Hippocampal formation (tissue), 2 donors: ENCODE measurements around the gene STARD7.
A peak's percentile ranks its signal among the peaks of the same experiment; 100 is the strongest.
"Not testable (repeated sequence)": the region's sequence is repeated elsewhere in the genome, so short reads cannot be mapped to it uniquely, and the experiment has no call there.

Source experiments
- DNase-seq, 2 donors: peaks; one replicate each; lab custom pipeline; 2025; lab: John Stamatoyannopoulos, UW

The STARD7 gene

DNA sequence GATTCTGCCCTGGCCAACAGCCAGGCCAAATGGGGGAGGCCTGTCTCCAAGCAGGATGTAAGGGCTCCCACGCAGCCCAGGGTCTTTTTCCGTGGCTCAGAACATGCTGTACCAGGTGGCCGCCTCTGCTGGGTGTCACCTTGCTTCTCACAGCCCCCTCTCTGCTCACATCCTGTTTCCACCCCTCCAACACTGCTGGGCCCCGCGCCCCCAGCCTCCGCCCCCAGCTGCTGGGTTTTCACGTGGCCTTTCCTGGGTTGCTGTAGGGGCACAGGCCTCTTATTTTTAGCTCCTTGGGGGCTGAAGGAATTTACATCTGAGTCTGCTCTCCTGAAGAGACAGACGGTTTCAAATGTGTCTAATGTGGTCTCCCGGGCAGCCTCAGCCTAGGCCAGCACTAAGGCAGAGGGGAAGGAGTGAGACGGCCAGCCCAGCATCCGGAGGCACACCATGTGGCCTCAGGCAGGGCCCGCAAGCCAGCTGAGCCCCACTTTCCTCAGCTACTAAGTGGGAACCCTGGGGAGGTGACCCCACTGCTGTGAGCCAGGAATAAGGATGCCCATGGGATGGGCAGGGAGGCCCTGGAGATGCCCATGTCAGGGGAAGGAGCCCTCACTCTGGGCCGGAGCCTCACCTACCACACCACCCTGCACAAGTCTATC, 44.7 kb downstream of the STARD7 start:
- DNase-seq = peak in 1 of 2 donors; percentile 50

DNA sequence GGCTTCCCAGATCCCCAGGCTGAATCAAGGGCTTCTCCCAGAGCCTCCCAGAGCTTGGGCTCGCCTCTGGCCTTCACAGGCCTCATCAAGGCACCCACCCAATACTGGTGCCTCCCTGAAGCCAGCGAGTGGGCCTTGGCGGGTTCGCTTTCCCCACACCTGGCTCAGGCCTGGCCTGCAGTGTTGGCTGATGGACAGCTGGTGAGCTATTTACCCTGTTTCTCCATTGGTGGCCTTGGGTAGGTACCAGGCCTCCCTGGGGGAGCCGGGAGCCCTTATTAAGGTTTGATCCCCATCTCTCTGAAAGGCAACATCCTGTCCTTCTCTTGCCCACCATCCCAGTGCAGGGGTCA, 45.2 kb downstream of the STARD7 start:
- DNase-seq = no peak

- DNase-seq = no peak
These were observed 46.7 kb downstream of the STARD7 start for GRCh38 chr2:96161898-96162297.

DNA sequence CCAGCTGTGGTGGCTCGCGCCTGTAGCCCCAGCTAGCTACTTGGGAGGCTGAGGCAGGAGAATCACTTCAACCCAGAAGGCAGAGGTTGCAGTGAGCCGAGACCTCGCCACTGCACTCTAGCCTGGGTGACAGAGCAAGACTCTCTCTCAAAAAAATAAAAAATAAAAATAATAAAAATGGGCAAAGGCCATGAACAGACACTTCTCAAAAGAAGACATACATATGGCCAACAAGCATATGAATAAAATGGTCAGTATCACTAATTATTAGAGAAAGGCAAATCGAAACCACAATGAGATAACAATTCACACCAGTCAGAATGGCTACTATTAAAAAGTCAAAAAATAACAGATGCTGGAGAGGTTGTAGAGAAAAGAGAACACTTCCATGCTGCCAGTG, 48.3 kb downstream of the STARD7 start:
- DNase-seq = not testable (repeated sequence)

DNA sequence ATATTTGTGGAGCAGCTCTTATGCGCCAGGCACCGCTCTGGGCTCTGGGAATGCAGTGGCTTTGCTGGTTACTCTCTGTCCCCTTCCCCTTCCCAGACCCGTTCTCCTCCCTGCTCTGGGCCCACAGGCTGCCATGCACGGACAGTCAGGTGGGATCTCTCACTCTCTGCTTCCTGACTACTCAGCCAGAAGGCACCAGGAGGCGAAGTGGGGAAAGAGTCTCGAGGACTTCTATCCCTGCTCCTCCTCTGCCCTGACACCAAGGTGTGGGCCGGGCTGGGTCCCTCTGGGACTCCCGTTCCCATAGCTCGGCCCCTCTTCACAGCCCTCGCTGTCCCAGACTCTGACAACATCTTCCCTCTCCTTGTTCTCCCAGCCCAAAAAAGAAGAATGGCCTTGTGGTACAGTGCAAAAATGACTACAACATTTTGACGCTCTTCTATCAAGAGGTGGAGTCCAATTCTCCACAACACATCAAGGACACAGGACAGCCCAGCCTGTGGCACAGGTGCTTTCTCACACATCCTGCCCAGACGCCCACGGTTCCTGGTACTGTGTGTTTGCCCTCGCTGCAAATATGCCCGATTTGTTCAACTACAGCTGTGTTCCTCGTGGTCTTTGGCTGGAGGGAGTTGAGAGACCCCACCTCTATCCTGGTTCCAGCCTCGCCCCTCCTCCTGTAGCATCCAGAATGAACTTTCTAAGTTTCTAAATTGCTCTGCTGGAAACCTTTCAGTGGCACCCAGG, 49.4 kb downstream of the STARD7 start:
- no peak for DNase-seq

- DNase-seq = no peak
These were observed 50.1 kb downstream of the STARD7 start for GRCh38 chr2:96158554-96158940.

DNA sequence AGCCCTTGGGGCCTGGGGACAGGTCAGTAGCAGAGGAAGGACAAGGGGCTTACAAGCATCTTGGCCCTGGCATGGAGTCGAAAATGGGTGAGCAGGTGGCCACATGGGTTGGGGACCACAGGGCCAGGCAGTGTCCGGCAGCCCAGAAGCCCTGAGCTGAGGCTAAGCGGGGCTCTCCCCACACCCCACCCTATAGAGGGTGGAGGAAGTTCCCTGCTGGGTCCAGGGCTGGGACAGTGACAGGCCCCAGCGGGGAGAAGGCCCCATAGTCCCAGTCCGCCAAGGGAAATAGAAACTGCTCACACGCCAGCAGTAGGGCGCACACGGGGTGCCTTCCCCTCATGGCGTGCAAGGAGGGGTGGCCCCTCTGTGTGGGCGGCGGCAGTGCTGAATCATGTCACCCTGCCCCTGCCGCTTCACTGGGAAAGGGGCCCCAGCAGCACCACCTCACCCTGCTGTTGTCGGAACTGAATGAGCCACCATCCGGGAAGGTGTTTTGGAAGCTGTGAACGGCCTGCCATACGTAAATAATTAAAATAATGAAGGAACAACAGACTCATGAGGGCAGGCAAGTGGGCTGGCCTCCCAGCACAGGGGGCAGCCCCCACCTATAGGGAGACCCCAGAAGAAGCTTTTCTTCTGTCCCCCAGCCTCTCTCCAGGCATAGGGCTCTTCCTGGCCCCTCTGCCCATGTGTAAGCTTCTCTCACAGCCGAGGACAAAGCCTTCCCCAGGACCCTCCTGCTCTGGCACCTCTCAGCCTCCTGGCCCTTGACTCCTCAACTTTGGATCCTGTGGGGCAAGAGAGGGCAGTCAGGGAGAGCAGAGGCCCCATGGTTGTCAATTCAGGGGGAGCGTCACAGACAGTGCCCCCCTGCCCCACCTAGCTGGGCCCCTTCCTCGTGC, 50.7 kb downstream of the STARD7 start:
- DNase-seq = no peak

GRCh38 chr2:96156926-96157648, 51.5 kb downstream of the STARD7 start:
- DNase-seq = no peak

GRCh38 chr2:96156011-96156820, 52.4 kb downstream of the STARD7 start:
- DNase-seq = no peak

DNA sequence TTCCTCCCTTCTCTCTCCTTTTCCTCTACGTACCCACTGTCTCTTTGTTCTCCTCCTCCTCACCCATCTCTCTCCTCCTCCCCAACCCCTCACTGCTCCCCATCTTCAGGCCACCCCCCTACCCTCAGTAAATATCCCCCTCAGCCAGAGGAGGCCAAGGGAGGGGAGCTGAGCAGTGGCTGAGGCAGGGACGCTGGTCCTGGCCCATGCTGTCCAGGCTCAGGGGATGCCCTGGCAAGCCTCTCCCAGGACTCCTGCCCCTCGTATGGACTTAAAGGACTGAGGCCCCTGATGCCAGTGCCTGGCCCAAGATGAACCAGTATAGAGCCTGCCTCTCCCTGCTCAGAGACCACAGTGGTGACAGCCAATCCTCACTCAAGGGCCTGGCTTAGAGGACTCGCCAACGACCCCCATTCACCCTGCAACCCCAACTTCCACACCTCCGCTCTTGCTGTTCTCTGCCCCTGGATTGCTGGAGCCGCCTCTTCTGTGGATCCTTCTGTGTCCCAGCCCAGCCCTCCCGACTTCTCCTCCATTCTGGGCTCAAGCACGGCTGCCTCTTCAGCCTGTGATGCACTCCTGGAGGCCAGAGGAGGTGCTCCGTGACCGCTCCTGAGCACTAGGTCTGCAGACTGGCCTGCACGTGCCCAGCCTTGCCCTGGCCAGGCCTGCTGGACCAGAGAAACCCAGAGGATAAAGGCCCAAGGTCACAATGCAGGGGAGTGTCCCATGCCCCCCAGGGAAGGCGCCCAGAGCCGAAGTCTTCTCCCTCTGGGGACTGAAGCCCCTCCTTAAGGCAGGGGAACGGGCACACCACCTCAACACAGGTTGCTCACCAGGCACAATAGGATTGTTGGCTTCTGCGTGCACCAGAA, 53.9 kb downstream of the STARD7 start:
- no peak for DNase-seq

- no peak for DNase-seq
These were observed 54.6 kb downstream of the STARD7 start for GRCh38 chr2:96153991-96154431.

DNA sequence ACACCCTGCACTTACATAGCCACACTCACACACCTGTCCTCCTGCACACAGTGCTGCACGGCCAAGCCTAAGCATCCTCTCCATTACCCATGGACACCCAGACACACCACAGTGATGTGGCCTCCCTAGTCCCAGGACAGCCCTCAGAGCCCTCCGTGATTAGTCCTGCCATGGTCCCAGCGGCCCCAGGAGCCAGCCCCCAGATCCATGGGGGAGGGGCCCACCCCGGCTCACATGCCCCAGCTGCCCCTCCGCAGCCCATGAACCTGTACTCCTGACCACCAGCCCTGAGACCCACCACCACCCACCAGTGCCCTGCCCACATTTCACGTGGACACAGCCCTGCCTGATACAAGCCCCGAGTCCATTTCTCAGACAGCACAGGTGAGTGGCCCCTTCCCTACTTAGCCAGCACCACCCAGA, 55.3 kb downstream of the STARD7 start:
- DNase-seq = no peak

DNA sequence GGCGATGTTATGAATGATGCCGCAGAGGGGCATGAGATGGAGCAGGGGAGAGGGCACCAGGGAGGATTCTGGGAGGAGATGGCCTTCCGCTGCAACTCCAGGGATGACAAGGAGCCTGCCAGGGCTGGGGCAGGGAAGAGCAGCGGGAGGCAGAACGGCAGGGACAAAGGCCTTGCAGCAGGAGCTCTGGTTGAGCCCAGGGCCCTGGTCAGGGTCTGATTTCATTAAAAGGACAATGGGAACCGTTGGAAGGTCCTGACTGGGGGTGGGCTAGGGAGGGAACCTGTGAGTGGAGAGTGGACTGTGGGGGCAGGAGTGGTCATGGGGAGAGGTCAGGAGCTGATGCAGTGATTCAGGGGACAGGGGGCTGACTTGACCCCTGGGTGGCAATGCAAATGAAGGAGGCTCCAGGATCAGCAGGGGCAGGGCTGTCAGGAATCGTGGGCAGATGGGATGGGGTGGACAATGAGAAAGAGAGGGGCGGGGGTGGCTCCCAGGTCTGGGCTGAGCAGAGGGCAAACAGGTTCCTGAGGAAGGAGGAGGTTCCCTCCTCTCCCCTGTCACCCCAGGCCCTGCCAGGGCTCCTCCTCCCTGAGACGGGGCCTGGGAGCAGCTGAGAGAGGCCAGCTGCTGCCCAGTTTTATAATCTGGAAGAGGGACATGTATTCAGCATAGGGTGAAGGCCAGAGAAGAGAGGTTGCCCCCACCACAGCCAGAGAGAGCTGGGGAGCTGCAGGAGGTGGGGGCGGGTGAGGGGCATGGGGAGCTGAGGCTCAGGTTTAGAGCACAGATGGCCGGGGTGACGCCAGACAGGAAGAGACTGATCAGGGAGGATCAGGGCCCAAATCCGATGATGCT, 56.1 kb downstream of the STARD7 start:
- DNase-seq = no peak

DNA sequence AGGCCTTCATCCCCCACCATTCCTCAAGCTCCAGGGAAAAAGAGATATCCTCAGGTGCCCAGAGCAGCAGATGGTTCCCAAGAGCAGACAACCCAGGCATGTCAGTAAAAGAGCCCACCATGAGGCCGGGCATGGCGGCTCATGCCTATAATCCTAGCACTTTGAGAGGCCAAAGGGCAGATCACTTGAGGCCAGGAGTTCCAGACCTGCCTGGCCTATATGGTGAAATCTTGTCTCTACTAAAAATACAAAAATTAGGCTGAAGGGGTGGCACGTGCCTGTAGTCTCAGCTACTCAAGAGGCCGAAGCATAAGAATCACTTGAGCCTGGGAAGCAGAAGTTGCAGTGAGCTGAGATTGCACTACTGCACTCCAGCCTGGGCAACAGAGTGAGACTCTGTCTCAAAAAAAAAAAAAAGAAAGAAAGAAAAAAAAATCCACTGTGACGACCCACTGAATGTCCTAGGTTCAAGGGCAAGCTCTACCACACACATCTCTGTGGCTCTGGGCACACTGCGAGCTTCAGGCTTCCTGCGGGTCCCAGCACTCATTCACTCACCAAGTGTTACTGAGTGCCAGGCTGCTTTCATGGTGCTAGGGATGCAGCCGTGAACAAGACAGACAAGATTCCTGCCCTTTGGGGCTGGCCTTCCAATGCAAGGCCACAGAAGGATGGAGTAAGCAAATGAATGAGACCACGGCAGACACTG, 56.9 kb downstream of the STARD7 start:
- DNase-seq = no peak

- no peak for DNase-seq
These were observed 57.6 kb downstream of the STARD7 start for GRCh38 chr2:96150791-96151594.

DNA sequence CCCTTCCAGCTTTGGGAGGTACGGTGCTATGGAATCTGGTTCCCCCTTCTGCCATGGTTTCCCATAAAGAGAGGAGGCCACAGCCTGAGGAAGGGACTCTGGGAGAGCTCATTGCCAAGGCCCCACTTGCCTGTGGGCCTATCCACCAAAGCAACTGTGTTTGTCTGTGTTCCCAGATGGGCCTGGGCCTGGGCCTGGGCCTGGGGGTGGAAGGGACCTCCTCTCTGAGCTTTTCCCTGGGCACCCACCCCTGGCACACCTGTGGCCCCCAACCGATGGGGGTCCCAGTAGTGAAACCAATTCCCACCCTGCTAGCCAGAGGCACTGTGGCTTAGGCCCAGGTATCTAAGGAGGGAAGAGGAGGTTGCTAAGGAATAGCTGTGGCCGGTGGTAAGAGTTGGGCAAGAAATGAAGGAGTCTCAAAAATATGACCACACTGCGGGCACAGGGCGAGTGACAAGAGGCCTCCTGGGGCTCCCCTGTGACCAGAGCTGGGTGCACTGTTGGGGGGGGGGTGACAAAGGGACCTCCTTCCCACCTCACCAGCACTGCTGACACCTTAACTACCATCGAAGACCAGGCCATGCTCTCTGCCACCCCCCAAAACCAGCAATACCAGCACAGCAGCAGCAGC, 58.5 kb downstream of the STARD7 start:
- no peak for DNase-seq
